IMR-90 (cell line): ENCODE measurements around the gene FAR2. TPM values are rescaled to one million over a fixed set of nuclear protein-coding genes. Genes with fewer than 3 reads are reported as not detected.

ENCODE experiments used
- ATAC-seq: fragments of 200-7000 bp; cut with Tn5 transposase; 2 replicates; pipeline ENCODE4 v1.9.1; 2020; ENCODE audit warnings: low read depth, mild to moderate bottlenecking, moderate library complexity
- BruUV-seq: library from RNA; stranded (reverse); fragments of 400-500 nt; replicated peaks from 2 replicates; lab custom pipeline; 2021; lab: Mats Ljungman, UMichigan
- CTCF ChIA-PET: fragments of 300-600 bp; formaldehyde crosslinking; extraction: SDS; loops from one replicate; lab custom pipeline; 2021; ENCODE audit warnings: antibody characterized with exemption; lab: Yijun Ruan, JAX
- POLR2A ChIA-PET: fragments of 300-600 bp; sonication (Branson Sonifier 250); formaldehyde crosslinking; loops from one replicate; lab custom pipeline; 2022; ENCODE audit warnings: antibody characterized with exemption; ENCODE audit not compliant: unreplicated experiment; lab: Charles Lee
- DNase-seq: peaks from one replicate; pipeline ENCODE4 v3.0.0; 2013
- H2AFZ ChIP-seq: replicated peaks from 2 replicates; pipeline ENCODE3; 2013; ENCODE audit warnings: low read length, mild to moderate bottlenecking; ENCODE audit not compliant: poor library complexity
- H2AK5ac ChIP-seq: 2 replicates; pipeline ENCODE4 v1.6.1; 2013; ENCODE audit warnings: low read depth, low read length, inconsistent platforms
- H2AK9ac ChIP-seq: replicated peaks from 2 replicates; pipeline ENCODE3; 2013; ENCODE audit warnings: mild to moderate bottlenecking, low read depth, low read length, moderate library complexity; ENCODE audit not compliant: poor library complexity
- H2BK120ac ChIP-seq: 2 replicates; pipeline ENCODE4 v1.6.1; 2013; ENCODE audit warnings: low read depth, low read length, inconsistent platforms
- H2BK15ac ChIP-seq: 3 replicates; pipeline ENCODE4 v1.6.1; 2013; ENCODE audit warnings: low read depth, low read length, inconsistent platforms
- H2BK20ac ChIP-seq: 2 replicates; pipeline ENCODE4 v1.6.1; 2013; ENCODE audit warnings: low read depth, mild to moderate bottlenecking, inconsistent platforms, low read length, moderate library complexity
- H2BK5ac ChIP-seq: 2 replicates; pipeline ENCODE4 v1.6.1; 2013; ENCODE audit warnings: mild to moderate bottlenecking, low read depth, low read length, inconsistent platforms; ENCODE audit not compliant: poor library complexity, severe bottlenecking
- H3K14ac ChIP-seq: replicated peaks from 2 replicates; pipeline ENCODE4 v1.6.1; 2013; ENCODE audit warnings: low read depth, low read length, inconsistent platforms
- H3K18ac ChIP-seq: 2 replicates; pipeline ENCODE4 v1.6.1; 2013; ENCODE audit warnings: low read depth, low read length, control low read depth
- H3K23ac ChIP-seq: 2 replicates; pipeline ENCODE4 v1.6.1; 2013; ENCODE audit warnings: low read depth, low read length, inconsistent platforms
- H3K27ac ChIP-seq: 2 replicates; pipeline ENCODE4 v1.5.1; 2013; ENCODE audit warnings: mild to moderate bottlenecking, control low read depth, low read length; ENCODE audit not compliant: insufficient read depth
- H3K27me3 ChIP-seq: 2 replicates; pipeline ENCODE4 v1.6.1; 2013; ENCODE audit warnings: low read length; ENCODE audit not compliant: control insufficient read depth, insufficient read depth
- H3K36me3 ChIP-seq: 2 replicates; pipeline ENCODE4 v1.6.1; 2013; ENCODE audit warnings: low read length, mixed read lengths; ENCODE audit not compliant: control insufficient read depth, insufficient read depth
- H3K4ac ChIP-seq: 2 replicates; pipeline ENCODE4 v1.6.1; 2013; ENCODE audit warnings: low read depth, low read length, inconsistent platforms
- H3K4me1 ChIP-seq: 2 replicates; pipeline ENCODE4 v1.6.1; 2013; ENCODE audit warnings: low read length, mixed read lengths; ENCODE audit not compliant: control insufficient read depth, insufficient read depth
- H3K4me2 ChIP-seq: 2 replicates; pipeline ENCODE4 v1.6.1; 2013; ENCODE audit warnings: low read depth, mild to moderate bottlenecking, control low read depth, low read length, moderate library complexity
- H3K4me3 ChIP-seq: 2 replicates; pipeline ENCODE4 v1.5.1; 2013; ENCODE audit warnings: low read depth, mild to moderate bottlenecking, control low read depth, low read length, moderate library complexity; ENCODE audit not compliant: insufficient read depth
- H3K56ac ChIP-seq: 2 replicates; pipeline ENCODE4 v1.6.1; 2013; ENCODE audit warnings: low read length, inconsistent platforms; ENCODE audit not compliant: insufficient read depth; ENCODE audit errors: extremely low read depth
- H3K79me1 ChIP-seq, 2 experiments: 2 replicates each; pipeline ENCODE4 v1.6.1; 2013; ENCODE audit warnings: low read length in 2 of 2, inconsistent platforms in 1 of 2, low read depth in 1 of 2
- H3K9ac ChIP-seq: 2 replicates; pipeline ENCODE4 v1.6.1; 2013; ENCODE audit warnings: low read depth, low read length, control low read depth
- H3K9me1 ChIP-seq: 2 replicates; pipeline ENCODE4 v1.6.1; 2013; ENCODE audit warnings: low read length, inconsistent platforms; ENCODE audit not compliant: insufficient read depth
- H3K9me3 ChIP-seq: 2 replicates; pipeline ENCODE4 v1.6.1; 2013; ENCODE audit warnings: low read length; ENCODE audit not compliant: control insufficient read depth, insufficient read depth
- H4K20me1 ChIP-seq: 2 replicates; pipeline ENCODE4 v1.6.1; 2013; ENCODE audit warnings: low read length, inconsistent platforms; ENCODE audit not compliant: insufficient read depth
- H4K5ac ChIP-seq: 2 replicates; pipeline ENCODE4 v1.6.1; 2013; ENCODE audit warnings: mild to moderate bottlenecking, low read depth, low read length, control low read depth
- H4K8ac ChIP-seq, 2 experiments: 2 replicates each; pipeline ENCODE4 v1.6.1; 2013; ENCODE audit warnings: low read depth in 2 of 2, low read length in 2 of 2, control low read depth in 1 of 2, inconsistent platforms in 1 of 2
- H4K91ac ChIP-seq: 2 replicates; pipeline ENCODE4 v1.6.1; 2013; ENCODE audit warnings: low read depth, low read length, inconsistent platforms; ENCODE audit not compliant: insufficient read depth
- BHLHE40 ChIP-seq: fragments of 150-350 bp; IDR thresholded peaks from 2 replicates; pipeline ENCODE4 v1.6.1; 2016; ENCODE audit warnings: mild to moderate bottlenecking, low read depth, low read length
- CEBPB ChIP-seq: IDR thresholded peaks from 2 replicates; pipeline ENCODE4 v1.6.1; 2012; ENCODE audit warnings: low read depth, low read length, improper control_type of control experiment
- CHD1 ChIP-seq: IDR thresholded peaks from 2 replicates; pipeline ENCODE4 v1.6.1; 2012; ENCODE audit warnings: low read depth, low read length, improper control_type of control experiment
- CTCF ChIP-seq: conservative IDR thresholded peaks from 2 replicates; pipeline ENCODE4 v1.5.1; 2012; ENCODE audit warnings: mild to moderate bottlenecking, low read depth, low read length, improper control_type of control experiment
- ELK1 ChIP-seq: fragments of 150-350 bp; IDR thresholded peaks from 2 replicates; pipeline ENCODE4 v1.6.1; 2016; ENCODE audit warnings: low read depth, mild to moderate bottlenecking, low read length, moderate library complexity, borderline replicate concordance
- FOS ChIP-seq: fragments of 150-350 bp; IDR thresholded peaks from 2 replicates; pipeline ENCODE4 v1.6.1; 2016; ENCODE audit warnings: low read depth, low read length
- MAFK ChIP-seq: IDR thresholded peaks from 2 replicates; pipeline ENCODE4 v1.6.1; 2012; ENCODE audit warnings: low read depth, low read length, improper control_type of control experiment
- MAZ ChIP-seq: IDR thresholded peaks from 2 replicates; pipeline ENCODE4 v1.6.1; 2012; ENCODE audit warnings: low read depth, mild to moderate bottlenecking, low read length, improper control_type of control experiment, moderate library complexity, borderline replicate concordance
- MXI1 ChIP-seq: IDR thresholded peaks from 2 replicates; pipeline ENCODE4 v1.6.1; 2012; ENCODE audit warnings: low read depth, mild to moderate bottlenecking, low read length, moderate library complexity, borderline replicate concordance
- NFE2L2 ChIP-seq: fragments of 150-350 bp; IDR thresholded peaks from 2 replicates; pipeline ENCODE4 v1.6.1; 2016; ENCODE audit warnings: low read depth, mild to moderate bottlenecking, low read length
- RAD21 ChIP-seq: IDR thresholded peaks from 2 replicates; pipeline ENCODE4 v1.6.1; 2012; ENCODE audit warnings: low read length, improper control_type of control experiment
- RCOR1 ChIP-seq: IDR thresholded peaks from 2 replicates; pipeline ENCODE4 v1.6.1; 2012; ENCODE audit warnings: mild to moderate bottlenecking, low read length, improper control_type of control experiment; ENCODE audit not compliant: insufficient replicate concordance
- RFX5 ChIP-seq: IDR thresholded peaks from 2 replicates; pipeline ENCODE4 v1.8.0; 2012; ENCODE audit warnings: low read depth, mild to moderate bottlenecking, low read length, moderate library complexity
- SMC3 ChIP-seq: fragments of 150-350 bp; IDR thresholded peaks from 2 replicates; pipeline ENCODE4 v1.6.1; 2016; ENCODE audit warnings: low read depth, mild to moderate bottlenecking, antibody characterized with exemption, low read length, moderate library complexity
- WGBS, 2 experiments: methylation state at CpG; one replicate each; pipeline versions ENCODE4 v1.1.5 to v1.1.7; 2013; ENCODE audit warnings: missing lambda C conversion rate in 2 of 2; ENCODE audit not compliant: insufficient read length in 1 of 2; ENCODE audit errors: extremely low coverage in 2 of 2; 5-methylcytosine and 5-hydroxymethylcytosine counted together
- dilution Hi-C: fragments of 300-500 bp; cut with HindIII; formaldehyde crosslinking; loops from one replicate; pipeline ENCODE4 v1.14.3; 2018; ENCODE audit warnings: low sequenced_read_pairs; ENCODE audit not compliant: unreplicated experiment
- in situ Hi-C: fragments of 300-500 bp; cut with MboI; formaldehyde crosslinking; loops from 3 replicates; pipeline ENCODE4 v1.14.3; 2019; ENCODE audit warnings: low sequenced_read_pairs, inconsistent platforms, mixed read lengths
- intact Hi-C: fragments of 100-400 bp; cut with micrococcal nuclease; formaldehyde crosslinking; loops from 2 replicates; pipeline ENCODE4 v1.10.0; 2022
- polyA plus RNA-seq, 3 experiments: library from polyadenylated mRNA; depleted of rRNA; stranded (reverse); fragments of >200 nt; gene quantifications; 2 replicates each; pipeline ENCODE4 v1.2.3, GENCODE V29; 2012; ENCODE audit warnings: low replicate concordance in 1 of 3
- total RNA-seq: library from RNA; depleted of rRNA; stranded (reverse); fragments of >200 nt; gene quantifications from 2 replicates; pipeline ENCODE4 v1.2.3, GENCODE V29; 2012
- TF ChIP-seq, protein P1 (sequence below): fragments of 150-350 bp; IDR thresholded peaks from 2 replicates; pipeline ENCODE4 v1.6.1; 2017; ENCODE audit warnings: mild to moderate bottlenecking, antibody characterized with exemption, low read length, low read depth

FAR2 gene
- total and polyA plus RNA-seq, 2 of the 4 experiments (the other 2 are of a cell fraction): 1.1 to 2.0 TPM

DNA sequence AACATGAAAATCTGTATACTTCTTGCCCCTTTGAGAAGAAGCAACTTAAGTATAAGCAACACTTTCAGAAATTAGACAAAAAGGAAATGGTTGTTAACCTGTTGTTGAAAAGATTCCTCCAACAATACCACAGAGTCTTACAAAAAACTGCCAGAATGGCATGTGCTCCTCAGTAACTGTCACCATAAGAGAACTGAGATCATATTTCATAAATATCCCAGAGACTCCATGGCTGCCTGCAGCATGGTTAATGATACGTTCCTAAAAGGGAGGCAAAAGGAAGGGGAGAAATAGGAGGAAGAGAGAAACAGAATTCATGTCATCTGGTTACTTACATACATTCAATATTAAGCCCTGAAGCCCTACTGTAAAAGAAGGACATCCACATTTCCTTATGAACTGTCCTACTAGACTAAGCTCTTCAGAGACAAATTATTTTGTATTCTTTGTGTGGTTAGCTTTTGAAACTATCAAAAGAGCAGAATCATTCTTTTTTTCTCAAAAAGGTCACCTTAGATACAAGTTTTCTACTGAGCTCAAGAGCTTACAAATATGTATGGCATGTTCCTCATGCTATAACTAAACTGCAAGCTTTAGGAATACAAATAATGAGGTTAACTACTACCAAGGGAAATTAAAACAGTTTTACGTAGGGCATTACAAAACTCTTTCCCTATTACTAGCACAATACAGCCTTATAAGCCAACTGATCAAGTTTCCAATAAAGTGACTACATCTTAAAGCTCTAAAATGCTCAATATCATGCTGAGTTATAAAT lies 194.1 kb downstream of the FAR2 start:
- peak; percentile 68 for ATAC-seq
- BruUV-seq: no TSS peak
- intact Hi-C loops: no loop called here
- Histone ChIP-seq H3K4me3 (no peak overlapping the region), H2AK5ac (no peak overlapping the region), H3K56ac (no peak overlapping the region), H2BK15ac (no peak overlapping the region), H4K20me1 (no peaks in the 10 kb centered on the region), H2AFZ (no peak overlapping the region), H3K9me1 (no peaks in the 10 kb centered on the region; the same call in 1 of the 2 replicates), H3K36me3 (peaks cover 13% of the 10 kb centered on the region), H3K79me1 (no peaks in the 10 kb centered on the region), H4K5ac (no peak overlapping the region), H2BK120ac (no peak overlapping the region), H3K18ac (no peak overlapping the region), H3K9me3 (no peaks in the 10 kb centered on the region), H3K4me2 (no peak overlapping the region), H3K27ac (no peak overlapping the region), H3K4ac (no peak overlapping the region), H2BK5ac (no peak overlapping the region), H3K23ac (no peak overlapping the region), H3K4me1 (no peaks in the 10 kb centered on the region), H3K14ac (no peak overlapping the region), H3K27me3 (no peaks in the 10 kb centered on the region), H2AK9ac (no peak overlapping the region), H2BK20ac (no peak overlapping the region), H4K91ac (no peak overlapping the region), H3K9ac (no peak overlapping the region), H4K8ac (no peak overlapping the region)
- dilution Hi-C loops: no loop called here
- no CpG with 5 or more reads among the region's 2 CpGs for WGBS, 2 experiments
- DNase-seq: peak; percentile 3
- no peak for TF ChIP-seq CTCF
- no peak for TF ChIP-seq CHD1
- TF ChIP-seq RAD21: no peak
- TF ChIP-seq BHLHE40: no peak
- TF ChIP-seq RFX5: no peak
- no peak for TF ChIP-seq RCOR1
- no peak for TF ChIP-seq ELK1
- TF ChIP-seq FOS: no peak
- TF ChIP-seq MXI1: no peak
- TF ChIP-seq SMC3: no peak
- TF ChIP-seq, protein P1, sequence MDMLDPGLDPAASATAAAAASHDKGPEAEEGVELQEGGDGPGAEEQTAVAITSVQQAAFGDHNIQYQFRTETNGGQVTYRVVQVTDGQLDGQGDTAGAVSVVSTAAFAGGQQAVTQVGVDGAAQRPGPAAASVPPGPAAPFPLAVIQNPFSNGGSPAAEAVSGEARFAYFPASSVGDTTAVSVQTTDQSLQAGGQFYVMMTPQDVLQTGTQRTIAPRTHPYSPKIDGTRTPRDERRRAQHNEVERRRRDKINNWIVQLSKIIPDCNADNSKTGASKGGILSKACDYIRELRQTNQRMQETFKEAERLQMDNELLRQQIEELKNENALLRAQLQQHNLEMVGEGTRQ: no peak
- TF ChIP-seq MAFK: no peak
- TF ChIP-seq MAZ: no peak
- TF ChIP-seq CEBPB: no peak
- no peak for TF ChIP-seq NFE2L2
- in situ Hi-C loops: no loop called here
- CTCF ChIA-PET: no interaction called here
- POLR2A ChIA-PET: no interaction called here
